Stimulated activated naive CD4-positive, alpha-beta T cell (primary cell): ENCODE results near the gene COL26A1.
"Not testable (repeated sequence)": the region's sequence is repeated elsewhere in the genome, so short reads cannot be mapped to it uniquely, and the experiment has no call there.

Experiments
- DNase-seq, 6 experiments: peaks; one replicate each; lab custom pipeline; 2025; lab: John Stamatoyannopoulos, UW

COL26A1 gene

DNA sequence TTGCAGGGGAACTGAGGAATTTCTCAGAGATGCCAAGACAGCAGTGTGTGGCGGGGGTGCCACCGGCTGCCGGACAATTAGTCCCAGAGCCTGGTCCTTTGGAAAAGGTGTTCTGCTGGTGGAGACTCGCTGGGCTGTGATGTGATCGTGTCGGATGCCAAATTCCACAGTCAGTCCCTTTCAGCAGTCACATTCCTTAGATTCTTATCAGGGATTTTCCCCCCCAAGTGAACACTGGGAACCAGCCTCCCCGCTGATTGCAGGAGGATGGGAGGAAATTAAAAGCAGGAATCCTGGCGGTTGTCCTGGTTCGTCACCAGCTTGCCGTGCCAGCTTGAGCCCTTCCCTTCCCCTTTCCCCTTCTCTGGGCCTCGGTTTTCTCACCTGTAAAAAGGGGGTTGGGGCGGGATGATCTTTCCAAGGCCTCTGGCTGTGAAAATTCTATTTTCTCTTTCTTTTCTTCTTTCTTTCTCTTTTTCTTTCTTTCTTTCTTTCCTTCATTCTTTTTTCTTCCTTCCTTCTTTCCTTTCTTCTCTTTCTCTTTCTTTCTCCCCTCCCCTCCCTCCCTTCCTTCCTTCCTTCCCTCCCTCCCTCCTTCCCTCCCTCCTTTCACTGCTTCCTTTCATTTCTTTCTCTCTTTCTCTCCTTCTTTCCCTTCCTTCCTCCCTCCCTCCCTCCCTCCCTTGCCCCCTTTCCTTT is 39.6 kb downstream of the COL26A1 start:
- DNase-seq = no peak

DNA sequence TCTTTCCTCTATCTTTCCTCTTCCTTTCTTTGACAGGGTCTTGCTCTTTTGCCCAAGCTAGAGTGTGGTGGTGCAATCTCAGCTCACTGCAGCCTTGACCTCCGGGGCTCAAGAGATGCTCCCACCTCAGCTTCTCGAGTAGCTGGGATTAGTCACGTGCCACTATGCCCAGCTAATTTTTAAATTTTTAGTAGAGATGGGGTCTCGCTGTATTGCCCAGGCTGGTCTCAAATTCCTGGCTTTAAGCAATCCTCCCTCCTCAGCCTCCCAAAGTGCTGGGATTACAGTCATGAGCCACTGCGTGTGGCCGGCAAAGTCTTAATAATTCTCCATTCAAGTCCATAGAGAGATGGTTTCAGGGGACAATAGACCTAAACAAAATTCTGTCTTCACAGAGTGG is 40.2 kb downstream of the COL26A1 start:
- no peak for DNase-seq

DNA sequence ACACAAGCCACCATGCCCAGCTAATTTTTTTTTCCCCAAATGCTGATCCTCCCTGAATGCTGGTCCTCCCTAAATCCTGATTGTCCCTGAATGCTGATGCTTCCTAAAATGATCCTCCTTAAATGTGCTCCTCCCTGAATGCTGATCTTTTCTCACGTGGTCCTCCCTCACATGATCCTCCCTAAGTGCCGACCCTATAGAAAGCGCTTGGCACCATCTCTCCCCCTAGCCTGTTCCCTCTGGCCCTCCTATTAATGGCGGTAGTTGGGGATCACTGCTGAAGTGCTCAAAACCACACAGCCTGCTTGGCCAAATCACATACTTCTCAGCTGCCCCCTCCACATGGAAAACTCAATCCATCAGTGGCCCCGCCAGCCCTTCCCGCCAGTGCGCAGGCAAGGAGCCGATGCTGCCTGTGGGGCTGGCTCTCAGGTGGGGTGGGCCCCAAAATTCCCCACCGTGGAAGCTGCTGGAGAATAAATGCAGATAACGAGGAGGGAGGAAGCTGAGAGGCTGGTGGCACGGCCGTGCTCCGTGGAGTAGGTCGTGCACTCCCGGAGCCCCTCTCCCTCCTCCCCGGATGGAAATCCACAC is 42.9 kb downstream of the COL26A1 start:
- no peak for DNase-seq

DNA sequence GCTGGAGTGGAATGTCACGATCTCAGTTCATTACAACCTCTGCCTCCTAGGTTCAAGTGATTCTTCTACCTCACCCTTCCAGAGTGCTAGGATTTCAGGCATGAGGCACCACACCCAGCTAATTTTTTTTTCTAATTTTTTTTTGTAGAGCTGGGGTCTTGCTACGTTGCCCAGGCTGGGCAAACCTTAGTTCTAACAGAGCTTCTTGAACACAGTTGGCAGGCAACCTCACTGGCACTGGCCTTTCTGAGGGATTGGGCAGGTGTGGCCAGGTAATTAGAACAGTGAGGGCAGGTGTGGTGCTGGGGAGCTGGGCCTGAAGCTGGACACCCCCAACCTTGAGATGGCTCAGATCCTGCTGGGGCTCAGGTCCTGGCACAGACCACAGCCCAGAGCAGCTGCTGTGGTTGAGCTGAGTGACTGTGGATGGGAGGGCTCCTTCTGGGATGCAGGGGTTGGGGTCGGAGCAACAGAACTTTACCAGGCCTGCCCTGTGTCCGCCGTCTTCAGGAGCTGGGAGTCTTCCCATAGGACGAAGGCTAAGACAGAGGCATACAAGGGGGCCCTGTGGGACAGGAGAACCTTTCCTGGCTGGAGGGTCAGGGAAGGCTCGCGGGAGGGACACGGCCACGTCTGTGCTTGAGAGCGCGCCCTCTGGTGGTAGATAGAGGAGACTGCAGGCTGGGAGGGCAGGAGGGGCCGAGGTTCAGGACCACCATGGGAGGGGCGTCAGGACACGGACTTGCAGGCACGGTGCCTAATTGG is 48.2 kb downstream of the COL26A1 start:
- DNase-seq = peak in 5 of 6 experiments; percentile 13 to 35 (median 27)

DNA sequence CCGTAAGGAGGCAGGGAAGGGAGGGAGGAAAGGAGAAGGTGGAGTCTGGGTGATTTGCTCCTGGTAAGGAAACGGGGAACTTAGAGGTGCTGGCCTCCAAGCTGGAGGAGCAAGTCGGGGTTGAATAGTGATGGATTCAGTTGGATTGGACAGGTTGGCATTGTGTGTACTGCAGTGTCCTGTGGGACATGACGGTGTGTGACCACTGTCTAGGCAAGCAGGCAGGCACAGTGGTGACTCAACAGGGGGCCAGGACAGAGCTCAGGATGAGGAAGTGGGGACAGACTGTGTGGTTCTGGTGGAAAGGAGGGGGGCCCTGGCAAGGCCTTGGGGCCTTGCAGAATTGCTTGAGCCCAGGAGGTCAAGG is 48.8 kb downstream of the COL26A1 start:
- no peak for DNase-seq

DNA sequence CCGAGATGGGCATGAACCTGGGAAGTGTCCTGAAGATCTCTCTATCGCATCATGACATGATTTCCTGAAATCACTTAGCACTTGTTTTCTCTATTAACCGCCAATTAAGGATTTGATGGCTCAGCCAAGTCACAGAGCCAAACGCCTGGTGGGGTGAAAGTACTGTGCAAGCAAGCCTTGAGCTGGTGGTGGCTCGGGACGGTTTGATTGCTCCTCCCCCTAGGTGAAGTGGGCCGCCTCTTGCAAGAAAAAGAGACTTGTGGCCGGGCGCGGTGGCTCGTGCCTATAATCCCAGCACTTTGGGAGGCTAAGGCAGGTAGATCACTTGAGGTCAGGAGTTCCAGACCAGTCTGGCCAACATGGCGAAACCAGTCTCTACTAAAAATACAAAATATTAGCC is 50.3 kb downstream of the COL26A1 start:
- DNase-seq = no peak

DNA sequence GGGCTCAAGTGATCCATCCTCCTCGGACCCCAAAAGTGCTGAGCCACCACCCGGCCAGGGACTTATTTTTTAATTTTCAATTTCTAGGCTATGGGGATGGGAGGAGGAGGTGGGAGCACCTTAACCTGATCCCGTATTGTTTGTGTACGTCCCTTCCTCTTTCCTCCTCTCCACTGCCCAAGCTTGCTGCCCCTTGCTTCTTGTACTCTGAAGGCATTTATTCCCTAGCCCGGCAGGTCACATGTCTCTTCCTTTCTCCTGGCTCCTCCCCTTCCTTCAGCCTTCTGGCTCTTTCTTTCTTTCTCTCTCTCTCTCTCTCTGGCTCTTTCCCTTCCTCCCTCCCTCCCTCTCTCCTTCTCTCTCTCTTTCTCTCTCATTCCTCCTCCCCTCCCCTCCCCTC is 56.0 kb downstream of the COL26A1 start:
- DNase-seq = no peak

DNA sequence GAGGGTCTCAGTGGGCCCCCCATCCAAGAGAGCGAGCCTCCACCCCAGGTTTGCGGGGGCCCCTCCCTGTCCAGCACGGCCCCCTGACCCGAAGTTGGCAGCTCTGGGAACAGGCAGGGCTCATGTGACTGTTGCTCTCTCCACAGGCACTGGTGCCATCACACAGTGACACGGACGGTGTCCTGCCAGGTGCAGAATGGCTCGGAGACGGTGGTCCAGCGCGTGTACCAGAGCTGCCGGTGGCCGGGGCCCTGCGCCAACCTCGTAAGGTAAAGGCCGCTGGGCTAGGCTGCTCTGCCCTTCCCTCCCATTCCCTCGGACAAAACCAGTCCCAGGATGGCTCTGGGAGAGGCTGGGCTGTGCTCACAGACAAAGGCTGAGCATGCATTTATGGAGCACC is 57.2 kb downstream of the COL26A1 start:
- no peak for DNase-seq

DNA sequence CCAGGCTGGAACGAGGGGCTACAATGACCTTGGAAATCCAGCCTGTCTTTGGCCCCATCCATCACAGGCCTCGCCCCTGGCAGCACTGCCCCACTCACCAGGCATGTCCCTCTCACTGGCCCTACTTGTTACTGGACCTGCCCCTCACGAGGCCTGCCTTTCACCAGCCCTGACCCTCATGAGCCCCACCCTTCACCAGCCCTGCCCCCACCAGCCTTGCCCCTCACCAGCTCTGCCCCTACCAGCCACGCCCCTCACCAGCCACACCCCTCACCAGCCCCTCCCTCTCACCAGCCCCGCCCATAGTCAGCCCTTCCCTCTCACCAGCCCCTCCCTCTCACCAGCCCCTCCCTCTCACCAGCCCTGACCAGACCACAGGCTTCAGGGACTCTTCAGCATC is 57.8 kb downstream of the COL26A1 start:
- no peak for DNase-seq

DNA sequence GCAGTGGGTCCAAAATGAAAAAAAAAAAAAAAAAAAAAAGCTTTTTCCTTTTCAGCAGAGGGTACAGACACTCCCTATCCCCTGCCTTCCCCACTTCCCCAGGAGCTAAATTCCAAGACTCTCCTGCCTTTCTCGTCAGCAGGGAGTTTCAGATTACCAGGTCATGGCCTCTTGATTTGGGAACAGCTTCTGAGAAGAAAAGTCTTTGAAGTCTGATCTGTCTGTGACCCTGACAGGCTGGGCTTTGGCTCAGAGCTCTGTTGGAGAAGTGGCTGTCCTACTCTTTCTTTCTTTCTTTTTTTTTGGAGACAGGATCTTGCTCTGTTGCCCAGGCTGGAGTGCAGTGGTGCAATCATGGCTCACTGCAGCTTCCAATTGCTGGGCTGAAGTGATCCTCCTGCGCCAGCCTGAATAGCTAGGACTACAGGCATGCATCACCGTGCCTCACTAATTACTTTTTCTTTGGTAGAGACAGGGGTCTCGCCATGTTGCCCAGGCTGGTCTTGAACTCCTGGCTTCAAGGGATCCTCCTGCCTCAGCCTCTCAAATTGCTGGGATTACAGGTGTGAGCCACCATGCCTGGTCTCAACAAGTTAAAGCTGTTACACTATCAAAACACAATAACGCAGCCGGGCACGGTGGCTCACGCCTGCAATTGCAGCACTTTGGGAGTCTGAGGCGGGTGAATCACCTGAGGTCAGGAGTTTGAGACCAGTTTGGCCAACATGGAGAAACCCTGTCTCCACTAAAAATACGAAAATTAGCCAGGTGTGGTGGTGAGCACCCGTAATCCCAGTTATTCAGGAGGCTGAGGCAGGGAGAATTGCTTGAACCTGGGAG is 59.9 kb downstream of the COL26A1 start:
- no peak for DNase-seq

DNA sequence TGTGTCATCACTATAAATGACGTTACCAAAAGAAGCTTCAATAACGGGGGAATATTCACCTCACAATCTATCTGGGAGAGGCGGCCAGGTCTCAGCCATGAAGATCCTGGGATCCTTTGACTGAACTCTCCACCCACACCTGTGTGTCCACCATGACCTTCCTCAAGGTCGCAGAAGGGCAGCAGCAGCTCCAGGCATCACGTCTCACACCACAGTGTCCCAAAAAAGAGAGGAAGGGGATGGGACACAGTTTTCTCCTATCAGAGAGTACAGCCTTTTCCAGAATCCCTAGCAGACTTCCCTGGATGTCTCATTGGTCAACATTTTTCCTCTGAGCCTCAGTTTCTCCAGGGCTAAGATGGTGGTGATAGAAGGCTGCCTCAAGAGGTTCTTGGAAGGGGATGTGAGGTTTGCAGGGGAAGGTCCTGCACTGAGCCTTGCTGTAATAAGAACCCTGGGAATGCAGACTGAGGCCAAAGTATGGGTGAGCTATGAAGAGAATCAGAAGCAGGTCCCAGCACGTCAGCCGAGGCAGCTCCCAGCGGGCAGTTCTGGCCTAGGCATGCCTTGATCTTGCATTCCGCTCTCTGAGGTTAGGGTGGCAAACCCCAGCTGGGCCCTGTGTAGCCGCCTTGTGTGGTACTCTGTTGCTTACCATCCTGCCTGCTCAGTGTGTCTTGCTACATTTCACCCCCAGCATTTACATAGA is 63.8 kb downstream of the COL26A1 start:
- DNase-seq = no peak

DNA sequence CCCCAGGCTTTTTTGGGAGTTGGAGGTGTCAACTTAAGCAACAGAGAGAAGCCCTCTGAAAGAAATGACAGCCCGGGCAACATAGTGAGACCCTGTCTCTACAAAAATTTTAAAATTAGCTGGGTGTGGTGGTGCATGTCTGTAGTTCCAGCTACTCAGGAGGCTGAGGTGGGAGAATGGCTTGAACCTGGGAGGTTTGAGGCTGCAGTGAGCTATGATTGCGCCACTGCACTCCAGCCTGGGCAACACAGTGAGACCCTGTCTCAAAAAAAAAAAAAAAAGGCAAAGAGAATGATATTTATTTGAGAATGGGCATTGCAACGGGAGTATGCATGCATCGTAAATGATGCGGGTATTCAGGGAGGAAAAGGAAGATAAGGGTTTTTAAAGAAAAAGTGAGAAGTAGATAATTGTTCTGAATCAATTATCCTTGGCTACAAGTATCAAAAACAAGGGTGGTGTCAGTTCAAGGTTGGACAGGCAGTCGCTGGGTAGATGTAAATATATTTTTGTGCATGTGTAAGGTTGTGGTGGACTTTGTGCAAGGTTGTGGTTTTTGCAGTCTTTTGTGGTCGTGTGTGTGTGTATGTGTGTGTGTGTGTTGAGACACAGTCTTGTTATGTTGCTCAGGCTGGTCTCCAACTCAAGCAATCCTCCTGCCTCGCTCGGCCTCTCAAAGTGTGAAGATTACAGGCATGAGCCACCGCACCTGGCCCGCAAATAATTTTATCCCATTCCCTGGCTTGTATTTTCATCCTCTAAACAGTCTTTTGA is 65.6 kb downstream of the COL26A1 start:
- DNase-seq = no peak

DNA sequence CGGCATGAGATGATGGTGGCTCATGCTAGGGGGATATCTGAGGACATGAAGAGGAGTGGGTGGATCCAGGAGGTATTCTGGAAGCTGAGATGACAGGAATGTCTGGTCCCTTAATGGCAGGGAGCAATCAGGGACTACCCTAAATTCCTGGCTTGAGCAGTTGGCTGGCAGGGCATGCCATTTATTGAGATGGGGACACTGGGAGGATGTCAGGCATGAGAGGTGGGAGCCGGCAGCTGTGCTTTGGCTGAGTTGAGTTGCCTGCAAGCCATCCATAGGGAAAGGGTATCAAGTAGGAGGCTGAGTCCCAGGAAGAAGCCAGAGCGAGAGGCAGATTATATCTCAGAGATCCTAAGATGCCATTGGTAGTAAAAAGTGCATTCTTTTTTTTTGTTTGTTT is 69.6 kb downstream of the COL26A1 start:
- DNase-seq = no peak

DNA sequence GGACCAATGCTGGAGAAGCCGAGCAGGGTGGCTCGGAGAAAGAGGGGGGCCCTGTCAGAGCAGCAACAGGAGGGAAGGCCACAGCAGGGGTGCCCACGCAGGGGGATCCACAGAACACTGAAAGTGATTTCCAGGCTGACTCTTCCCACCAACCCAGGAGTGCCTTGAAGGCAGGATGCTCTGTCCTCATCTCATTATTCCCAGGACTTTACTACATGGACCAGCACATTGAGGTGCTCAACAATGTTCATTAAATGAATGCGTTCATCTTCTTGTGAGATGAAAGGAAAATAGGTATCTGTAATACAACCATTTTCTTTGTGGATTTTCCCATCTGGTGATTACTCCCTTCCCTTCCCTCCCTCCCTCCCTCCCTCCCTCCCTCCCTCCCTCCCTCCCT is 71.0 kb downstream of the COL26A1 start:
- no peak for DNase-seq

DNA sequence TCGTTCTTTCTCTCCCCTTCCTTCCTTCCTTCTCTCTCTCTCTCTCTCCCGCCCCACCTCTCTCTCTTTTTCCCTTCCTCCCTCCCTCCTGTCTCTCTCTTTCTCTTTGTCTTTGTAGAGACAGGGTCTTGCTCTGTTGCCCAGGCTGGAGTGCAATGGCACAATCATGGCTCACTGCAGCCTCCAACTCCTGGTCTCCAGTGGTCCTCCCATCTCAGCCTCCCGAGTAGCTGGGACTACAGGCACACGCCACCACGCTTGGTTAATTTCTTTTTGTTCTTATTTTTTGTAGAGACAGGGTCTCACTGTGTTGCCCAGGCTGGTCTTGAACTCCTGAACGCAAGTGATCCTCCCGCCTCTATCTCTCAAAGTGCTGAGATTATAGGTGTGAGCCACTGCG is 71.5 kb downstream of the COL26A1 start:
- not testable (repeated sequence) for DNase-seq

DNA sequence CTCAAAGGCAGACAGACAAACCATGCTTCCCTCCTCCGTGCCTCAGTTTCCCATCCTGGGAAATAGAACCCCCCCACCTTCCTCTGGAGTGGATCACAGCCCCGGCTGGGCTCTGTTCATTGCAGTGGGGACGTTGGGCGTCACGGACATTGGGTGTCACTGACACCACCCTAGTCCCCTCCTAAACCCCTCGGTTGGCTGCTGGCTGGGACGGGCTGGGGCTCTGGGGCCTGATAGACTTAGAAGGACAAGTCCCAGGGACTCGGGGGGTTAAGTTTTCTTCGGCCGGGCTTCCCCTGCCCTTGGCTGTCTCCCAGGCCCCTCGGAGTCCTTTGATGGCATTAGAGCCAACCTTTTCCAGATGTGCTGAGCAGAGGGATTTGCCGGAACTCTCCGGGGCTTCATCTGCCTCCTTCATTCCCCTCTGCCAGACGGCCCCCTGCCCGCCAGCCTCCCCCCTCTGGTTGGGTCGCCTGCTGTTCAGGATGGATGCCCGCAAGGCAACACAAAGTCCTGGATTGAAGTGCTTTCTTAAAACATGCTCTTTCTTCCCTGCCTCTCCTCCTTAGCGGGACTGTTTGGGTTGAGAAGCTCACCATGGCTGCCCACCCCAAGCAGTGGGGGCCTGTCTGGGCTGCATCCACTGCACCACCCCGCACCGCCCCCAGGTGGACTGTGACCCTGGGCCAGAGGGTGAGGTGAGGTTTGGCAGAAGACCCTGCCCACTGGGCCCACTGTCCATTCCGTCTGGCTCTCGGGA is 73.0 kb downstream of the COL26A1 start:
- no peak for DNase-seq

DNA sequence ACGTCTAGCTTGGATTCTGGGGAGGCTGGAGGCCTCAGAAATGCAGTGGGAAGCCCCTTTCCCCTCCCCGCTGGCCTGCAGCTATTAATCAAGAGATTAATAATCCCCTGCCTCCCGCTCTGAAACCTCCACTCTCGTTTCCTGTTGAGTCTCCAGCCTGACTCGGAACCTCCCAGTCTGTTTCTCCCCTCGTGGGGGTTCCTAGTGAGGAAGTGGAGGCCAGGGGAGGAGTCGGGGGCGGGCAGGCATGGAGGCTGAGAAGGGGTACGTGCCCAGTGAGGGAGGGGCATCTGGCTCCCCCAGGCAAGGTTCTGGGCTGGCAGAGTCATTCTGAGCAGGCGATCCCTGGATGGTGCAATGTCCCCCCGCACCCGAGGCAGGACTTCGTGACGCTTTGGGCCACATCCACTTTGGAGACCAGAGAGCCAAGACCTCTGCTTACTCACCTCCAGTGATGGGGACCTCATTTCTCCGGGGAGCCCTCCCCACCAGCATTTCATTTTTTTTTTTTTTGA is 73.6 kb downstream of the COL26A1 start:
- DNase-seq = no peak

DNA sequence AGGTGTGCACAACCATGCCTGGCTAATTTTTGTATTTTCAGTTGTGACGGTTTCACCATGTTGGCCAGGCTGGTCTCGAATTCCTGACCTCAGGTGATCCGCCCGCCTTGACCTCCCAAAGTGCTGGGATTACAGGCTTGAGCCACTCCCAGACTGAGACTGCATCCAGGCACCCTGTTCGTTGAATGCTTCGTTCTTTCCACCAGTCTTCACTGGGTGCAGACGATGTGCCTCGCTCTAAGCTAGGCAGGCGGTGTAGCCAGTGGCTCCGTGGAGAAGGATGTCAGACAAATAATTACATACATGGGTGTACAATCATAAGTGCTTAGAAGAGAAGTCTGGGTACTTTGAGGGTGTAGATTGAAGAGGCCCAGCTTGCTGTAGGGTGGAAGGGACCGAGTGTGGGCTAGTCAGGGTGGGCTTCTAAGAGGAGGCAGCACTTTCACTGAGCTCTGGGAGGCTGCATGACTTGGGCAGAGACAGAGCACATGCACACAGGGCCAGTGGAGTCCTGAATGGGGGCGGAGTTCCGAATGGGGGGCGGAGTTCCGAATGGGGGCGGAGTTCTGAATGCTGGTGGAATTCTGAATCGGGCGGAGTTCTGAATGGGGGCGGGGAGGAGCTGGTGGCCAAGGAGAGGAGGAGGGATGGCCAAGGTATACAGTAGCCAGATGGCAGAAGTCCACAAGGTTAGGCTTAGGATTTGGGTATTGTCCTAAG is 74.3 kb downstream of the COL26A1 start:
- DNase-seq = no peak

DNA sequence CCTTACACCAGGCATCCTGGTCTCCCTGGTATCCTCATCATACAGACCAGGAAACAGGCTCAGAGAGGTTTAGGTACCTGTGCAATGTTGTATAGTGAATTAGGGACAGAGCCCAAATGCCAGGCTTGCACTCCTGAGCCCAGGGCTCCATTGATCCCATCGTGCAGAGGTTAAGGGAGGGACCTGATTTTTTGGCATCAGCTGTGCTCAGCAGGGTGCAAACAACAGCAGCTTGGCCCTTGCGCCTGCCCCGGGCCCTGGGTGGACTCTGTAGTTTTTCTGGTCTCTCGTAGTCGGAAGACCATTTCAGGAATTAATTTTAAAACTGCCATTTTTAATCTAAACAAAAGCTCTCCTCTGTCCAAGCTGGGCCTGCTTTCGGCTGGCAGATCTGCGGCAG is 79.2 kb downstream of the COL26A1 start:
- no peak for DNase-seq
